GM10266 (cell line): Measurements from ENCODE around the gene MAPK13.
"Not testable (repeated sequence)": the region's sequence is repeated elsewhere in the genome, so short reads cannot be mapped to it uniquely, and the experiment has no call there.

Experiments used
- DNase-seq: peaks from one replicate; pipeline ENCODE4 v3.0.0; 2012; ENCODE audit errors: extremely low spot score
- CTCF ChIP-seq: IDR thresholded peaks from 2 replicates; pipeline ENCODE4 v1.5.1; 2012; ENCODE audit warnings: mild to moderate bottlenecking, low read depth; ENCODE audit not compliant: control insufficient read depth, insufficient read depth; ENCODE audit errors: missing control alignments

MAPK13 gene

GRCh38 chr6:36128073-36128472 lies 2.2 kb upstream of the MAPK13 start:
- no peak for DNase-seq
- no peak for TF ChIP-seq CTCF

- TF ChIP-seq CTCF: no peak
- no peak for DNase-seq
Observed at GRCh38 chr6:36128793-36129192, 1.5 kb upstream of the MAPK13 start.

- not testable (repeated sequence) for DNase-seq
Observed at GRCh38 chr6:36129334-36129733, 979 bp upstream of the MAPK13 start.

GRCh38 chr6:36130667-36131510 lies 576 bp downstream of the MAPK13 start:
- TF ChIP-seq CTCF: peak; percentile 36

GRCh38 chr6:36131511-36132245 lies 1.4 kb downstream of the MAPK13 start:
- no peak for TF ChIP-seq CTCF
- DNase-seq: peak; percentile 85

More at GRCh38 chr6:36130667-36131510, 576 bp downstream of the MAPK13 start:
- DNase-seq: peak; percentile 73

- TF ChIP-seq CTCF: no peak
Observed at GRCh38 chr6:36132246-36132895, 2.1 kb downstream of the MAPK13 start.

GRCh38 chr6:36133148-36133547 lies 2.8 kb downstream of the MAPK13 start:
- no peak for DNase-seq
- TF ChIP-seq CTCF: no peak

More at GRCh38 chr6:36132246-36132895, 2.1 kb downstream of the MAPK13 start:
- no peak for DNase-seq
